GM21529 (cell line): ENCODE measurements around the gene GNLY.
"Not testable (repeated sequence)": the region's sequence is repeated elsewhere in the genome, so short reads cannot be mapped to it uniquely, and the experiment has no call there.

ENCODE experiments used
- ATAC-seq: cut with Tn5 transposase; IDR thresholded peaks from one replicate; pipeline ENCODE4 v1.9.1; 2021; ENCODE audit not compliant: unreplicated experiment

The GNLY gene

GRCh38 chr2:85663594-85664565 lies 30.3 kb upstream of the GNLY start:
- no peak for ATAC-seq

- ATAC-seq: no peak
Measured at GRCh38 chr2:85665264-85665937, 28.8 kb upstream of the GNLY start.

- ATAC-seq: no peak
Measured at GRCh38 chr2:85666016-85666415, 28.1 kb upstream of the GNLY start.

- no peak for ATAC-seq
Measured at GRCh38 chr2:85666435-85667316, 27.5 kb upstream of the GNLY start.

GRCh38 chr2:85667561-85668008 lies 26.6 kb upstream of the GNLY start:
- ATAC-seq: no peak

- ATAC-seq: no peak
Measured at GRCh38 chr2:85668009-85668856, 25.9 kb upstream of the GNLY start, which contains the start of gene SFTPB. TSS of gene SFTPB (minus strand) at chr2:85668199. CDS start at chr2:85668183, 16 bp downstream.

GRCh38 chr2:85668857-85669142 lies 25.4 kb upstream of the GNLY start:
- no peak for ATAC-seq

GRCh38 chr2:85669549-85669948 lies 24.6 kb upstream of the GNLY start:
- peak; percentile 90 for ATAC-seq

GRCh38 chr2:85670416-85670815 lies 23.7 kb upstream of the GNLY start:
- not testable (repeated sequence) for ATAC-seq

- no peak for ATAC-seq
Measured at GRCh38 chr2:85672456-85672855, 21.7 kb upstream of the GNLY start.

- no peak for ATAC-seq
Measured at GRCh38 chr2:85673716-85674375, 20.3 kb upstream of the GNLY start.

GRCh38 chr2:85674417-85674816 lies 19.7 kb upstream of the GNLY start:
- no peak for ATAC-seq

- no peak for ATAC-seq
Measured at GRCh38 chr2:85675427-85675826, 18.7 kb upstream of the GNLY start.

- no peak for ATAC-seq
Measured at GRCh38 chr2:85675866-85676548, 18.2 kb upstream of the GNLY start.

GRCh38 chr2:85678377-85678776 lies 15.8 kb upstream of the GNLY start:
- no peak for ATAC-seq

- peak; percentile 80 for ATAC-seq
Measured at GRCh38 chr2:85678794-85679672, 15.1 kb upstream of the GNLY start.

GRCh38 chr2:85680707-85681371 lies 13.3 kb upstream of the GNLY start:
- ATAC-seq: no peak

GRCh38 chr2:85681372-85681763 lies 12.8 kb upstream of the GNLY start:
- no peak for ATAC-seq
